SK-N-SH (cell line): ENCODE measurements around the gene IFI6. TPM values are rescaled to one million over a fixed set of nuclear protein-coding genes. Genes with fewer than 3 reads are reported as not detected.

ENCODE experiments used
- CTCF ChIA-PET: fragments of 300-600, 350-600 bp; formaldehyde crosslinking; extraction: SDS; loops from one replicate; lab custom pipeline; 2021; lab: Yijun Ruan, JAX
- POLR2A ChIA-PET: fragments of 350-600 bp; sonication (Branson Sonifier 250); formaldehyde crosslinking; extraction: SDS; loops from one replicate; lab custom pipeline; 2020; ENCODE audit warnings: antibody characterized with exemption, inconsistent platforms; lab: Yijun Ruan, JAX
- DNase-seq: peaks from one replicate; pipeline ENCODE4 v3.0.0; 2012
- H2AFZ ChIP-seq: fragments of 200-600 bp; sonication (generic); 2 replicates; pipeline ENCODE4 v1.8.1; 2016; ENCODE audit warnings: antibody characterized with exemption, mild to moderate bottlenecking, low read depth
- H3F3A ChIP-seq: fragments of 200-600 bp; sonication (generic); replicated peaks from 2 replicates; pipeline ENCODE3; 2016; ENCODE audit warnings: antibody characterized with exemption, mild to moderate bottlenecking; ENCODE audit not compliant: insufficient read depth
- H3K27ac ChIP-seq, 2 experiments: fragments of 200-500 bp in 1 of 2; fragments of 200-600 bp in 1 of 2; sonication (Bioruptor generic) in 1 of 2; sonication (generic), shearing (Covaris generic) in 1 of 2; 2 replicates each; pipeline versions ENCODE4 v1.5.1 to v1.6.1; 2014 to 2016; ENCODE audit warnings: low read depth in 2 of 2, inconsistent platforms in 1 of 2, low read length in 1 of 2, mild to moderate bottlenecking in 1 of 2, mixed read lengths in 1 of 2
- H3K27me3 ChIP-seq: fragments of 200-600 bp; sonication (generic), shearing (Covaris generic); 2 replicates; pipeline ENCODE4 v1.6.1; 2016; ENCODE audit warnings: mixed run types; ENCODE audit not compliant: insufficient read depth
- H3K36me3 ChIP-seq, 2 experiments: fragments of 200-500 bp in 1 of 2; fragments of 200-600 bp in 1 of 2; sonication (Bioruptor generic) in 1 of 2; sonication (generic) in 1 of 2; replicated peaks in 1 of 2; 2 replicates each; pipeline versions ENCODE3 to v1.5.1; 2014 to 2016; ENCODE audit warnings: low read length in 1 of 2, mild to moderate bottlenecking in 1 of 2; ENCODE audit not compliant: insufficient read depth in 2 of 2, control insufficient read depth in 1 of 2
- H3K4me1 ChIP-seq, 2 experiments: fragments of 200-500 bp in 1 of 2; fragments of 200-600 bp in 1 of 2; sonication (Bioruptor generic) in 1 of 2; sonication (generic), shearing (Covaris generic) in 1 of 2; 2 replicates each; pipeline versions ENCODE4 v1.5.1 to v1.6.1; 2014 to 2016; ENCODE audit warnings: low read depth in 1 of 2, low read length in 1 of 2, mixed run types in 1 of 2; ENCODE audit not compliant: insufficient read depth in 2 of 2, control insufficient read depth in 1 of 2
- H3K4me2 ChIP-seq: fragments of 200-600 bp; sonication (generic), shearing (Covaris generic); 2 replicates; pipeline ENCODE4 v1.6.1; 2017; ENCODE audit warnings: mixed run types
- H3K4me3 ChIP-seq, 2 experiments: fragments of 200-500 bp in 1 of 2; fragments of 200-600 bp in 1 of 2; sonication (Bioruptor generic) in 1 of 2; sonication (generic), shearing (Covaris generic) in 1 of 2; 2 replicates each; pipeline versions ENCODE4 v1.5.1 to v1.8.1; 2014 to 2016; ENCODE audit warnings: low read depth in 2 of 2, inconsistent platforms in 1 of 2, low read length in 1 of 2, mild to moderate bottlenecking in 1 of 2, mixed read lengths in 1 of 2, moderate library complexity in 1 of 2
- H3K79me2 ChIP-seq: fragments of 200-600 bp; sonication (generic); 2 replicates; pipeline ENCODE4 v1.8.1; 2017; ENCODE audit warnings: mild to moderate bottlenecking; ENCODE audit not compliant: insufficient read depth
- H3K9ac ChIP-seq: fragments of 200-600 bp; sonication (generic); 2 replicates; pipeline ENCODE4 v1.6.1; 2017; ENCODE audit warnings: mixed run types
- H3K9me2 ChIP-seq: fragments of 200-600 bp; sonication (generic); 2 replicates; pipeline ENCODE4 v1.6.1; 2017; ENCODE audit warnings: mixed run types
- H3K9me3 ChIP-seq: fragments of 200-600 bp; sonication (generic); 2 replicates; pipeline ENCODE4 v1.6.1; 2017; ENCODE audit warnings: mixed run types, mild to moderate bottlenecking, moderate library complexity
- H4K20me1 ChIP-seq: fragments of 200-600 bp; sonication (generic); 2 replicates; pipeline ENCODE4 v1.6.1; 2017; ENCODE audit warnings: mild to moderate bottlenecking, mixed run types; ENCODE audit not compliant: insufficient read depth
- GATA2 ChIP-seq: sonication (generic); formaldehyde crosslinking; IDR thresholded peaks from 2 replicates; pipeline ENCODE4 v1.5.0; 2020; ENCODE audit warnings: mild to moderate bottlenecking, missing genetic modification reagents
- MAX ChIP-seq: IDR thresholded peaks from 2 replicates; pipeline ENCODE4 v1.4.0; 2012; ENCODE audit warnings: low read depth
- NFIC ChIP-seq: IDR thresholded peaks from 2 replicates; pipeline ENCODE4 v1.4.0; 2012; ENCODE audit warnings: borderline replicate concordance
- PBX3 ChIP-seq: IDR thresholded peaks from 2 replicates; pipeline ENCODE4; 2012
- RCOR1 ChIP-seq: fragments of 150-350 bp; IDR thresholded peaks from 2 replicates; pipeline ENCODE4 v1.6.1; 2017; ENCODE audit warnings: antibody characterized with exemption, low read length
- REST ChIP-seq: IDR thresholded peaks from 2 replicates; pipeline ENCODE4 v1.6.1; 2012; ENCODE audit warnings: mild to moderate bottlenecking, low read depth, low read length, moderate library complexity
- RFX5 ChIP-seq: IDR thresholded peaks from 2 replicates; pipeline ENCODE4 v1.6.1; 2012; ENCODE audit warnings: mild to moderate bottlenecking, improper control_type of control experiment, low read length
- RXRA ChIP-seq: IDR thresholded peaks from 2 replicates; pipeline ENCODE4 v1.4.0; 2012; ENCODE audit warnings: low read depth, mild to moderate bottlenecking, borderline replicate concordance
- TCF12 ChIP-seq: IDR thresholded peaks from 2 replicates; pipeline ENCODE4 v1.4.0; 2012
- ZBTB33 ChIP-seq: IDR thresholded peaks from 2 replicates; pipeline ENCODE4 v1.4.0; 2012; ENCODE audit warnings: low read depth, borderline replicate concordance
- WGBS: methylation state at CpG from one replicate; pipeline ENCODE4 v1.1.6; 2017; ENCODE audit warnings: low lambda C conversion rate; 5-methylcytosine and 5-hydroxymethylcytosine counted together
- polyA plus RNA-seq, 3 experiments: library from polyadenylated mRNA; depleted of rRNA; stranded (reverse); fragments of >200 nt; gene quantifications; 2 replicates each; pipeline ENCODE4 v1.2.3, GENCODE V29; 2012

IFI6 gene
- polyA plus RNA-seq, 1 of the 3 experiments (the other 2 are of a cell fraction), result 35.6 TPM

- no peak overlapping the region for H2AFZ ChIP-seq
- H3K27me3 ChIP-seq, result no peaks in the 10 kb centered on the region
- no peak overlapping the region for H3K27ac ChIP-seq
- peaks cover 0 to 4% of the 10 kb centered on the region in 2 experiments; a peak in 1 of 4 replicates for H3K4me1 ChIP-seq
- DNase-seq, result no peak
- TF ChIP-seq RXRA (no peak), REST (no peak), NFIC (no peak), ZBTB33 (no peak), MAX (no peak), PBX3 (no peak), TCF12 (no peak), RCOR1 (no peak), RFX5 (no peak), GATA2 (CRISPR knock-in tag) (no peak)
- H3K4me2 ChIP-seq, result no peak overlapping the region
- CTCF ChIA-PET, result interaction anchor here (1.0 to 1.3 kb wide), 3 partner anchors 20 to 29 kb away, joined by 3 to 4 read pairs (median 4); no protein-coding TSS in a partner anchor
- no peaks in the 10 kb centered on the region for H3K9me3 ChIP-seq
- no peak overlapping the region for H3K4me3 ChIP-seq
- H3F3A ChIP-seq, result no peaks in the 10 kb centered on the region
- WGBS, result 66% methylated on average over 7 of the region's 17 CpGs
- H3K79me2 ChIP-seq, result no peaks in the 10 kb centered on the region
- POLR2A ChIA-PET, result no interaction called here
- H4K20me1 ChIP-seq, result no peaks in the 10 kb centered on the region
- no peaks in the 10 kb centered on the region for H3K36me3 ChIP-seq
- H3K9me2 ChIP-seq, result no peaks in the 10 kb centered on the region
- no peak overlapping the region for H3K9ac ChIP-seq
Measured at GRCh38 chr1:27633640-27634176, 38.3 kb downstream of the IFI6 start.
